NB4 (cell line): ENCODE results near the gene NDEL1.

ENCODE experiments used
- CTCF ChIP-seq: IDR thresholded peaks from one replicate; pipeline ENCODE4 v1.5.1; 2012; ENCODE audit warnings: low read depth, low read length
- MAX ChIP-seq: IDR thresholded peaks from 2 replicates; pipeline ENCODE4 v1.6.1; 2011; ENCODE audit warnings: low read depth, low read length
- MYC ChIP-seq: IDR thresholded peaks from 2 replicates; pipeline ENCODE4 v1.6.1; 2011; ENCODE audit warnings: low read depth, low read length
- POLR2A ChIP-seq: IDR thresholded peaks from 2 replicates; pipeline ENCODE4 v1.6.1; 2011; ENCODE audit warnings: mild to moderate bottlenecking; ENCODE audit not compliant: insufficient read length; ENCODE audit errors: extremely low read depth

- no peak for TF ChIP-seq POLR2A
- no peak for TF ChIP-seq CTCF
- no peak for TF ChIP-seq MAX
- no peak for TF ChIP-seq MYC
Observed at GRCh38 chr17:8480011-8480976, 44.6 kb downstream of the NDEL1 start.
